Ascending aorta (tissue), 2 donors: ENCODE results near the gene CXADR. TPM values are rescaled to one million over a fixed set of nuclear protein-coding genes. Genes with fewer than 3 reads are reported as not detected.
A peak's percentile ranks its signal among the peaks of the same experiment; 100 is the strongest.

ENCODE experiments used
- DNase-seq, 2 donors: peaks; one replicate each; pipeline ENCODE4 v3.0.0-alpha.2; 2019; ENCODE audit warnings: low spot score in 2 of 2
- H3K27ac ChIP-seq, 2 donors: fragments of 200-600 bp; sonication (generic); one replicate each; pipeline ENCODE4 v1.5.1; 2016 to 2017; ENCODE audit warnings: mild to moderate bottlenecking in 1 of 2
- H3K27me3 ChIP-seq: fragments of 200-600 bp; sonication (generic); one replicate; pipeline ENCODE4 v1.5.1; 2017
- H3K36me3 ChIP-seq, 2 donors: fragments of 200-600 bp; sonication (generic); one replicate each; pipeline ENCODE4 v1.5.1; 2016
- H3K4me1 ChIP-seq, 2 donors: fragments of 200-600 bp; sonication (generic); one replicate each; pipeline ENCODE4 v1.5.1; 2016 to 2017; ENCODE audit warnings: mild to moderate bottlenecking in 1 of 2
- H3K4me3 ChIP-seq, 2 donors: fragments of 200-600 bp; sonication (generic); one replicate each; pipeline ENCODE4 v1.5.1; 2016 to 2017; ENCODE audit warnings: mild to moderate bottlenecking in 1 of 2
- H3K9me3 ChIP-seq, 2 donors: fragments of 200-600 bp; sonication (generic); one replicate each; pipeline ENCODE4 v1.5.1; 2016
- intact Hi-C: fragments of 100-400 bp; cut with DNase I; formaldehyde crosslinking; loops from one replicate; pipeline ENCODE4 v1.15.1; 2023
- total RNA-seq: library from RNA; depleted of rRNA; stranded (reverse); fragments of >200 nt; gene quantifications from one replicate; pipeline ENCODE4 v1.1.0, GENCODE V29; 2016
- TF ChIP-seq, protein P1 (sequence below), 3 experiments: fragments of 200-600 bp in 2 of 3; fragments of 450-650 bp in 1 of 3; sonication (generic) in 2 of 3; IDR thresholded peaks; one replicate each; pipeline ENCODE4 v1.5.1; 2016 to 2019; ENCODE audit warnings: antibody characterized with exemption in 3 of 3, mild to moderate bottlenecking in 1 of 3, moderate library complexity in 1 of 3

Gene CXADR
- total RNA-seq, 1 donor from 2014 or later, result 0.32 TPM

DNA sequence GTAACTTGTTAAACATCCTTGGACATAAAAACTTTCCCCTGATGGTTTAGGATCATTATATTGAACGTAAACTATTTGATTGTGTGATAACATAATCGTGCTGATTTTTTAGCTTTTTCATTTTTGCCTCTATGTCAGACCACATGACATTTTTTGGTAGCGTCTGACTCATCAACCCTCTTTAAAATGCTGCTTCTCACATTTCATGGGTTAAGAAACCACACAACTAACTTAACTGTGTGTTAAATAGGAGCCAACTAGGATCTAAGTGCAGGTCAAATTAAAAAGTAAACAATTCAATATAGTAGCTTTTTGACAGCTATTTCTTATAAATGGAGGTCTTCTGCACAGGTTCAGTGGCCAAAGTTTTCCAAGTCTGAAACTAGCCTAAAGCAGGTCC, 90.0 kb downstream of the CXADR start:
- H3K4me3 ChIP-seq, result no peak overlapping the region
- no peak overlapping the region for H3K27ac ChIP-seq
- no peak for DNase-seq
- TF ChIP-seq, protein P1, sequence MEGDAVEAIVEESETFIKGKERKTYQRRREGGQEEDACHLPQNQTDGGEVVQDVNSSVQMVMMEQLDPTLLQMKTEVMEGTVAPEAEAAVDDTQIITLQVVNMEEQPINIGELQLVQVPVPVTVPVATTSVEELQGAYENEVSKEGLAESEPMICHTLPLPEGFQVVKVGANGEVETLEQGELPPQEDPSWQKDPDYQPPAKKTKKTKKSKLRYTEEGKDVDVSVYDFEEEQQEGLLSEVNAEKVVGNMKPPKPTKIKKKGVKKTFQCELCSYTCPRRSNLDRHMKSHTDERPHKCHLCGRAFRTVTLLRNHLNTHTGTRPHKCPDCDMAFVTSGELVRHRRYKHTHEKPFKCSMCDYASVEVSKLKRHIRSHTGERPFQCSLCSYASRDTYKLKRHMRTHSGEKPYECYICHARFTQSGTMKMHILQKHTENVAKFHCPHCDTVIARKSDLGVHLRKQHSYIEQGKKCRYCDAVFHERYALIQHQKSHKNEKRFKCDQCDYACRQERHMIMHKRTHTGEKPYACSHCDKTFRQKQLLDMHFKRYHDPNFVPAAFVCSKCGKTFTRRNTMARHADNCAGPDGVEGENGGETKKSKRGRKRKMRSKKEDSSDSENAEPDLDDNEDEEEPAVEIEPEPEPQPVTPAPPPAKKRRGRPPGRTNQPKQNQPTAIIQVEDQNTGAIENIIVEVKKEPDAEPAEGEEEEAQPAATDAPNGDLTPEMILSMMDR (IDR thresholded peaks at IDR 0.05), result no peak
- peaks cover 29 to 56% of the 10 kb centered on the region in 2 donors for H3K36me3 ChIP-seq
- intact Hi-C loops, result no loop called here
- H3K27me3 ChIP-seq, result no peaks in the 10 kb centered on the region
- no peaks in the 10 kb centered on the region for H3K9me3 ChIP-seq
- H3K4me1 ChIP-seq, result no peaks in the 10 kb centered on the region

DNA sequence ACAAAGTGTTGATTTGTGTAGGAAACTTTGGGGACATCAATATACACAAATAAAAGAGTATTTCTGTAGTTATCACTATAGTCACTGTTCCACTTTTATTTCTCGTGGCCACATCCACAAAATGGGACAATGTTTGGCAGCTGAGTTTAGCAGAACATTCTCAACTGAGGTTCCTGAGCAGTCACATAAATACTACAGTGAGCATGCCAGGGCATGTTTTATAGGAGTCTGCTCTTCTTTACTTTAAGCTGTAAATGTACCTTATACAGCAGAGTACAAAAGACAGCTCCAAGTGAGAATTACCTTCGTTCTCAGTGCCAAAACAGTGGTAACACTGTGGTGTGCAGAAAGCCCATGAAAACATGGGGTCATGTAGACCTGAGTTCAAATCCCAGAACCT, 94.8 kb downstream of the CXADR start:
- Histone ChIP-seq H3K27me3 (no peaks in the 10 kb centered on the region), H3K27ac (no peak overlapping the region), H3K4me1 (peaks cover 0 to 7% of the 10 kb centered on the region in 2 donors), H3K36me3 (peaks cover 17 to 29% of the 10 kb centered on the region in 2 donors), H3K4me3 (no peak overlapping the region), H3K9me3 (no peaks in the 10 kb centered on the region)
- TF ChIP-seq, protein P1 (IDR thresholded peaks at IDR 0.05), result no peak
- no peak for DNase-seq
- intact Hi-C loops, result no loop called here

GRCh38 chr21:17609681-17610080, 96.8 kb downstream of the CXADR start:
- TF ChIP-seq, protein P1 (IDR thresholded peaks at IDR 0.05), result no peak
- no peak for DNase-seq
- intact Hi-C loops, result loop anchor here (5.0 kb wide), 2 partner anchors 157 to 1882 kb away; partner anchors contain the start of gene USP25
- Histone ChIP-seq H3K4me1 (peaks cover 0 to 7% of the 10 kb centered on the region in 2 donors), H3K27ac (no peak overlapping the region), H3K27me3 (no peaks in the 10 kb centered on the region), H3K4me3 (no peak overlapping the region), H3K9me3 (no peaks in the 10 kb centered on the region), H3K36me3 (peaks cover 1 to 12% of the 10 kb centered on the region in 2 donors)

- Histone ChIP-seq H3K4me3 (peak overlapping the region; percentile 82 to 93), H3K27ac (peak overlapping the region; percentile 89 to 96), H3K4me1 (peaks cover 0 to 7% of the 10 kb centered on the region in 2 donors), H3K36me3 (peaks cover 0 to 12% of the 10 kb centered on the region in 2 donors), H3K9me3 (no peaks in the 10 kb centered on the region), H3K27me3 (no peaks in the 10 kb centered on the region)
- intact Hi-C loops, result loop anchor here (1.0 to 5.0 kb wide), 3 partner anchors 159 to 1884 kb away; partner anchors contain the start of genes C21orf91 and USP25
- TF ChIP-seq, protein P1 (IDR thresholded peaks at IDR 0.05), result no peak
- DNase-seq, result no peak
These were observed 98.1 kb downstream of the CXADR start for GRCh38 chr21:17610911-17611310.

GRCh38 chr21:17611414-17612022, 98.7 kb downstream of the CXADR start:
- Histone ChIP-seq H3K4me1 (peaks cover 0 to 7% of the 10 kb centered on the region in 2 donors), H3K36me3 (peaks cover 0 to 12% of the 10 kb centered on the region in 2 donors), H3K4me3 (peak overlapping the region; percentile 82 to 93), H3K27me3 (no peaks in the 10 kb centered on the region), H3K9me3 (no peaks in the 10 kb centered on the region), H3K27ac (peak overlapping the region; percentile 89 to 96)
- DNase-seq, result peak; percentile 57 to 95
- intact Hi-C loops, result loop anchor here (1.0 to 5.0 kb wide), 3 partner anchors 159 to 1884 kb away; partner anchors contain the start of genes C21orf91 and USP25
- TF ChIP-seq, protein P1 (IDR thresholded peaks at IDR 0.05), result no peak
